Measurements from ENCODE around the gene UGT8.
"Not testable (repeated sequence)": the region's sequence is repeated elsewhere in the genome, so short reads cannot be mapped to it uniquely, and the experiment has no call there.

Gene UGT8

DNA sequence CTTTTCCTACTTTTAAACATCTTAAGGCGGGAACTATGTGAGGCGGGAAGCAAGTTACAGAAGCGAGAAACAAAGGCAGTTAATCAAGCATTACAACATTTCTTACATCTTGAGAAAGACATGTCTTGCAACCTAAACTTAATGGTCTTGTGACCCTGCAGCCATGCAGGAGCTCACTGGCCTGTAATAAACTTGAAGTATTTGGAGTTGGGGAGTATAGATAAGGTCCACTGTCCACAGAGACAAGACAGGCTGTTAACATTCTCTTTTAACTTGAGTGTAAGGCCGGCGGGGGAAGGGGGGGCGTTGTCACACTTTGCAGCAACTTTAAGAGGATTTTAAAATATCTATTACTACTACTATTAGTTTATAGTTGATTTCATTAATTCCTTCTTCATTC is 10.3 kb upstream of the UGT8 start:
- no peak overlapping the region for H3K9ac ChIP-seq
- TF ChIP-seq, protein P1, sequence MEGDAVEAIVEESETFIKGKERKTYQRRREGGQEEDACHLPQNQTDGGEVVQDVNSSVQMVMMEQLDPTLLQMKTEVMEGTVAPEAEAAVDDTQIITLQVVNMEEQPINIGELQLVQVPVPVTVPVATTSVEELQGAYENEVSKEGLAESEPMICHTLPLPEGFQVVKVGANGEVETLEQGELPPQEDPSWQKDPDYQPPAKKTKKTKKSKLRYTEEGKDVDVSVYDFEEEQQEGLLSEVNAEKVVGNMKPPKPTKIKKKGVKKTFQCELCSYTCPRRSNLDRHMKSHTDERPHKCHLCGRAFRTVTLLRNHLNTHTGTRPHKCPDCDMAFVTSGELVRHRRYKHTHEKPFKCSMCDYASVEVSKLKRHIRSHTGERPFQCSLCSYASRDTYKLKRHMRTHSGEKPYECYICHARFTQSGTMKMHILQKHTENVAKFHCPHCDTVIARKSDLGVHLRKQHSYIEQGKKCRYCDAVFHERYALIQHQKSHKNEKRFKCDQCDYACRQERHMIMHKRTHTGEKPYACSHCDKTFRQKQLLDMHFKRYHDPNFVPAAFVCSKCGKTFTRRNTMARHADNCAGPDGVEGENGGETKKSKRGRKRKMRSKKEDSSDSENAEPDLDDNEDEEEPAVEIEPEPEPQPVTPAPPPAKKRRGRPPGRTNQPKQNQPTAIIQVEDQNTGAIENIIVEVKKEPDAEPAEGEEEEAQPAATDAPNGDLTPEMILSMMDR (conservative IDR thresholded peaks at IDR 0.05; ENCODE audit: low read depth, low read length), result no peak
- H2AFZ ChIP-seq (ENCODE audit: low read depth), result no peak overlapping the region
- H3K79me2 ChIP-seq (ENCODE audit: insufficient read depth, low read depth), result no peaks in the 10 kb centered on the region
- H3K27ac ChIP-seq, result no peak overlapping the region
- H3K4me2 ChIP-seq, result no peak overlapping the region
- no peak overlapping the region for H3K4me3 ChIP-seq (IDR thresholded peaks at IDR 0.05; ENCODE audit: insufficient read depth, low read depth, low read length)
- no peaks in the 10 kb centered on the region for H3K4me1 ChIP-seq (ENCODE audit: low read depth, poor library complexity, severe bottlenecking)
- H4K20me1 ChIP-seq (ENCODE audit: insufficient read depth), result no peaks in the 10 kb centered on the region
- no peaks in the 10 kb centered on the region for H3K27me3 ChIP-seq (ENCODE audit: insufficient read depth, low read depth)
- no peaks in the 10 kb centered on the region for H3K36me3 ChIP-seq (ENCODE audit: insufficient read depth)

DNA sequence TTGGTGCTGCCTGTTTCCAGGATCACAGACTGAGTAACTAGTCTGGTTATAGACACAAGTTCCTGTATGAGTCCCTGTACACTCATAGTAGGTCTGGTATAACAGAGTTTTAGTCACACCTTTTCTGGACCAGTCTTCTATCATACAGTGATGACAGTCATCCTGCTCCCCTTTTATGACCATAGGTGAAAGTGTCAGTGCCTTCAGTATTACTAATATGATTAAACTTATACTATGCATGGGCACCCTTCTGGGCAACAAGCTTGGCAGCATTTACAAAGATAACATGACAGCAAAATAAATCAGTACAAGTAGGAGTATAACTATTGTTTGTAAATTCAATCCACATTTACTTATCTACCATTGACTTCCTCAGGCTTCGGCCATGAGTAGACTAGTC is 8.2 kb upstream of the UGT8 start:
- H3K27me3 ChIP-seq (ENCODE audit: insufficient read depth, low read depth); H2AFZ ChIP-seq (ENCODE audit: low read depth); H3K36me3 ChIP-seq (ENCODE audit: insufficient read depth); H3K9ac ChIP-seq; H3K79me2 ChIP-seq (ENCODE audit: insufficient read depth, low read depth); H3K4me1 ChIP-seq (ENCODE audit: low read depth, poor library complexity, severe bottlenecking); H3K4me3 ChIP-seq (IDR thresholded peaks at IDR 0.05; ENCODE audit: insufficient read depth, low read depth, low read length); H3K4me2 ChIP-seq; H4K20me1 ChIP-seq (ENCODE audit: insufficient read depth); H3K27ac ChIP-seq: not testable (repeated sequence)

DNA sequence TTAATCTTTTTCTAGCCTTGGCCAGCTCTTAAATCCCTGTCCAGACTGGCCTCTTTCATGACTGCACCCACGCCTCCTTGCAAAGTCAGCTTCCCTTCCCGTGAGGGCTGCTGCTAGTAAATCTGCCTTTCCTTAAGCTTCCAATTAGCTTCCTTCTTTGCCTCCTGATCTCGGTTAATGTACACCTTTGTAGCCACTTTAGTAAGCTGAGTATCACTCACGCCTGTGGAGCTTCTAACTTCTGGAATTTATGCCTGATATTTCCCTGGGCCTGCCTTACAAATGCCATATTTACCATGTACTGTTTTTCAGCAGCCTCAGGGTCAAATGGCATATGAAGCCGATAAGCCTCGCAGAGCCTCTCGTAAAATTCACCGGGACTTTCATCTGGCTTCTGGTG is 5.1 kb upstream of the UGT8 start:
- Histone ChIP-seq H3K4me2 (no peak overlapping the region), H3K36me3 (ENCODE audit: insufficient read depth) (no peaks in the 10 kb centered on the region), H3K27me3 (ENCODE audit: insufficient read depth, low read depth) (no peaks in the 10 kb centered on the region), H3K79me2 (ENCODE audit: insufficient read depth, low read depth) (no peaks in the 10 kb centered on the region), H4K20me1 (ENCODE audit: insufficient read depth) (no peaks in the 10 kb centered on the region), H3K27ac (no peak overlapping the region), H2AFZ (ENCODE audit: low read depth) (no peak overlapping the region), H3K4me1 (ENCODE audit: low read depth, poor library complexity, severe bottlenecking) (peaks cover 3% of the 10 kb centered on the region), H3K9ac (no peak overlapping the region), H3K4me3 (IDR thresholded peaks at IDR 0.05; ENCODE audit: insufficient read depth, low read depth, low read length) (no peak overlapping the region)
- TF ChIP-seq, protein P1 (conservative IDR thresholded peaks at IDR 0.05; ENCODE audit: low read depth, low read length), result no peak

DNA sequence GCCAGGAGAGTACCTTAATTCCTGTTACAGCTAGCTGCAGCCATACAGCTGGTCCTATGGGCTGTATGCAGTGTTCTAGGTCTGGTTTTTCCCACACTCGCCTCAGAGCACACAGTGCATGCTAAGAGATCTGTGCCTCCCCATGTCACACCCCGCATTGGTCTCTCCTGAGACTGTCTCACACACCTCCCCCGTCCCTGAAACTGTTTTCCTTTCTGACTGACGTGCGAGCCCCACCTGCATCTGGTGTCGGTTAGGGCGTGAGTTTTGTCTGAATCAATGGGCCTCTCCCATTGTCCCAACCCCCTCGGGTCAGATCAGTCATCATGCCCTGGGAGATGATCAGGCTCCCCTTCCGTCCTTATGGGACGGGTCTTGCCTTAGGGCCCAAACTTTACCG is 3.4 kb upstream of the UGT8 start:
- no peak overlapping the region for H3K4me2 ChIP-seq
- H2AFZ ChIP-seq (ENCODE audit: low read depth), result no peak overlapping the region
- no peak overlapping the region for H3K27ac ChIP-seq
- no peak overlapping the region for H3K9ac ChIP-seq
- TF ChIP-seq, protein P1 (conservative IDR thresholded peaks at IDR 0.05; ENCODE audit: low read depth, low read length), result no peak
- H3K4me1 ChIP-seq (ENCODE audit: low read depth, poor library complexity, severe bottlenecking), result peaks cover 8% of the 10 kb centered on the region
- H4K20me1 ChIP-seq (ENCODE audit: insufficient read depth), result no peaks in the 10 kb centered on the region
- no peaks in the 10 kb centered on the region for H3K36me3 ChIP-seq (ENCODE audit: insufficient read depth)
- no peaks in the 10 kb centered on the region for H3K27me3 ChIP-seq (ENCODE audit: insufficient read depth, low read depth)
- H3K4me3 ChIP-seq (IDR thresholded peaks at IDR 0.05; ENCODE audit: insufficient read depth, low read depth, low read length), result no peak overlapping the region
- H3K79me2 ChIP-seq (ENCODE audit: insufficient read depth, low read depth), result peaks cover 8% of the 10 kb centered on the region; the same call in 1 of the 2 replicates

DNA sequence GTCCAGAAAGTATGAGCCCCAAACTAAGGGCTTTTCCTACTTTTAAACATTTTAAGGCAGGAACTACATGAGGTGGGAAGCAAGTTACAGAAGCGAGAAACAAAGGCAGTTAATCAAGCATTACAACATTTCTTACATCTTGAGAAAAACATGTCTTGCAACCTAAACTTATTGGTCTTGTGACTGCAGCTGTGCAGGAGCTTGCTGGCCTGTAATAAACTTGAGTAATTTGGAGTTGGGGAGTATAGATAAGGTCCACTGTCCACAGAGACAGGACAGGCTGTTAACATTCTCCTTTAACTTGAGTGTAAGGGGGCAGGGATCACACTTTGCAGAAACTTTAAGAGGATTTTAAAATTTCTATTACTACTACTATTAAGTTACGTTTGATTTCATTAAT is 2.7 kb upstream of the UGT8 start:
- Histone ChIP-seq H3K9ac (no peak overlapping the region), H3K4me1 (ENCODE audit: low read depth, poor library complexity, severe bottlenecking) (peaks cover 15% of the 10 kb centered on the region), H4K20me1 (ENCODE audit: insufficient read depth) (no peaks in the 10 kb centered on the region), H3K79me2 (ENCODE audit: insufficient read depth, low read depth) (peaks cover 15% of the 10 kb centered on the region), H3K4me2 (no peak overlapping the region), H3K27ac (no peak overlapping the region), H2AFZ (ENCODE audit: low read depth) (no peak overlapping the region), H3K4me3 (IDR thresholded peaks at IDR 0.05; ENCODE audit: insufficient read depth, low read depth, low read length) (no peak overlapping the region), H3K27me3 (ENCODE audit: insufficient read depth, low read depth) (no peaks in the 10 kb centered on the region), H3K36me3 (ENCODE audit: insufficient read depth) (no peaks in the 10 kb centered on the region)
- TF ChIP-seq, protein P1 (conservative IDR thresholded peaks at IDR 0.05; ENCODE audit: low read depth, low read length), result no peak

Measured in KMS-11 (cell line).